ENCODE measurements around the gene MRPL41.
A peak's percentile ranks its signal among the peaks of the same experiment; 100 is the strongest.
"Not testable (repeated sequence)": the region's sequence is repeated elsewhere in the genome, so short reads cannot be mapped to it uniquely, and the experiment has no call there.

Gene MRPL41

GRCh38 chr9:137551264-137552021 lies at the start of gene MRPL41:
TSS of gene MRPL41 (plus strand) at chr9:137551879. CDS start at chr9:137552082, 203 bp downstream.
- DNase-seq, result peak; percentile 95

- no peak for DNase-seq
Observed at GRCh38 chr9:137502008-137502911, 49.4 kb upstream of the MRPL41 start.

- DNase-seq, result no peak
Observed at GRCh38 chr9:137504432-137504777, 47.3 kb upstream of the MRPL41 start.

GRCh38 chr9:137505421-137506140 lies 46.1 kb upstream of the MRPL41 start:
- DNase-seq, result no peak

- no peak for DNase-seq
Observed at GRCh38 chr9:137506274-137506673, 45.4 kb upstream of the MRPL41 start.

- no peak for DNase-seq
Observed at GRCh38 chr9:137506702-137507171, 44.9 kb upstream of the MRPL41 start.

- DNase-seq, result no peak
Observed at GRCh38 chr9:137509198-137509597, 42.5 kb upstream of the MRPL41 start.

- not testable (repeated sequence) for DNase-seq
Observed at GRCh38 chr9:137511126-137511525, 40.6 kb upstream of the MRPL41 start.

GRCh38 chr9:137511758-137512463 lies 39.8 kb upstream of the MRPL41 start:
- DNase-seq, result no peak

GRCh38 chr9:137513136-137513535 lies 38.5 kb upstream of the MRPL41 start:
- DNase-seq, result not testable (repeated sequence)

- DNase-seq, result not testable (repeated sequence)
Observed at GRCh38 chr9:137513801-137514570, 37.7 kb upstream of the MRPL41 start.

- no peak for DNase-seq
Observed at GRCh38 chr9:137514691-137515337, 36.9 kb upstream of the MRPL41 start.

GRCh38 chr9:137515338-137515724 lies 36.3 kb upstream of the MRPL41 start:
- DNase-seq, result no peak

- DNase-seq, result no peak
Observed at GRCh38 chr9:137516144-137516917, 35.3 kb upstream of the MRPL41 start.

- not testable (repeated sequence) for DNase-seq
Observed at GRCh38 chr9:137518661-137519459, 32.8 kb upstream of the MRPL41 start.

GRCh38 chr9:137519553-137519952 lies 32.1 kb upstream of the MRPL41 start:
- DNase-seq, result no peak

- no peak for DNase-seq
Observed at GRCh38 chr9:137520614-137521404, 30.9 kb upstream of the MRPL41 start.

- no peak for DNase-seq
Observed at GRCh38 chr9:137521405-137521985, 30.2 kb upstream of the MRPL41 start.
